ENCODE measurements around the gene PCYT1A. TPM values are rescaled to one million over a fixed set of nuclear protein-coding genes. Genes with fewer than 3 reads are reported as not detected.

Gene PCYT1A
- total RNA-seq = 65.9 and 76.7 TPM in 2 replicates

GRCh38 chr3:196287440-196288140 lies at the start of gene PCYT1A:
Gene PCYT1A, minus strand, starts transcription at chr3:196287726. Its CDS starts 17,195 bp downstream, at chr3:196270531.

DNA sequence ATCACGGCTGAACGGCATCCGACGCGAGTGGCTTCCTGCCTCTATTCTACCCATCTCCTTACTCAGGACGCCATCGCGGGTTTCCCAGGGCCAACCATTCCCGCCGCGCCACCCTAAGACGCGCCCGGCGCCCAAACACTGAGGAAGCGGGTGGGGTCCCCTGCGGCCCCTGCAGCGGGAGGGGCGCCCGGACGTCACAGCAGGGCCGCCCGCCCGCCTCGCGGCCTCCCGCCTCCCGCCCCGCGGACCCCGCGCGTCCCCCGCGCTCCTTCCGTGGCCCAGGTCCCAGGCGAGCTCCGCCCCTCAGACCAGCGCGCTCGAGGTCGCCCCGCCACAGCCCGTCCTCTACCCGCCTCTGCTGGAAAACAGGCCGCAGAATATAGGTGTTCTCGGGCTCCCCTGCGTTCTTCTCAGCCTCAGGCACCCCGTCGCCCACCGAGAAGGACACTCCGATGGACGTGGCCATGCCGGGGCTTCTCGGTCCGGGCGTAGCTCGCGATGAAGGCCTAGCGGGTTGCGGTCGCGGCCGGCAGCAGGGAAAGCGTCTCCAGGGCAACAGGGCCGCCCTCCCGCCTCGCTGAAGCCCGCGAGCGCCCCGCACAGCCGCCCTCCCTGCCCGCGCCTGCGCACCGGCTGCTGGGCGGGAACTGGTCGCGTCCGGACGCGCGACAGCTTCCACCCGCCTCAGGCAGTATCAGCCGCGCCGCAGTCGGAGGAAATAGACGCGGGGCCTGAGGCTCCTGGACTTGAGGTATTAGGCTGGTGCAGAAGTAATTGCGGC lies 30.4 kb upstream of the PCYT1A start, which contains the start of gene DYNLT2B:
DYNLT2B (minus strand) TSS at position 554 of the 781 bp plus-strand sequence; CDS start at position 466, 88 bp downstream.

DNA sequence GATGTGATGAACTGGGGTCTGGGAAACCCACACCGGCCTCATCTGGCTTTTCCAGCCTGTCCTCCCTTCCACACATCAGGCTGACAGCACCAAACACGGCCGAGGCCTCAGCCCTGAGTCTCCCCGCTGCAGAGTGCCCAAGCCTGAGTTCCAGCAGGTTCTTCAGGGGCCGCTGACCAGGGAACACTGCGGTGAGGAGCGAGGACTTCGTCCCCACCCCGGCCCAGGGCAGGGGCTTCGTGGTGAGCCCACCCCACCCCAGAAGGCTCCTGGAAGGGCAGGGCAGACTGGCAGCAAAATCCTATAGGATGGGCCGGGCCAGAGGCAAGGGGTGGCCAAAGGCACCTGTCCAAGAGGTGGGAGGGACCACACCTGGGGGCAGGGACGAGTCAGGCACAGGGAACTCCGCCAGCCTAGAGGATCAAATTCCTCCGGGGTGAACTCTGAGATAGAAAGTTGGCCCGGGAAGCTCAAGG lies 71.4 kb downstream of the PCYT1A start, which contains the start of gene SLC51A:
SLC51A (plus strand) TSS at position 446 of the 476 bp plus-strand sequence. CDS start 179 bp downstream, outside the sequence.

GRCh38 chr3:196210673-196211556 lies 76.6 kb downstream of the PCYT1A start, which contains the start of gene ZDHHC19:
Gene ZDHHC19, minus strand, starts transcription at chr3:196211400. Its CDS starts 85 bp downstream, at chr3:196211315.

Other genes with a start within 250 kb of the PCYT1A start
- gene TFRC, start 205.6 kb downstream of the PCYT1A start, total RNA-seq = 124 and 212 TPM in 2 replicates
- not detected in 2 replicates for gene ZDHHC19, start 76.3 kb downstream of the PCYT1A start, total RNA-seq
- gene SLC51A, start 71.2 kb downstream of the PCYT1A start, total RNA-seq = not detected in 2 replicates
- gene DYNLT2B, start 30.5 kb upstream of the PCYT1A start, total RNA-seq = 9.4 and 11.4 TPM in 2 replicates
- gene TM4SF19, start 50.7 kb upstream of the PCYT1A start, total RNA-seq = not detected in 2 replicates
- 13.6 and 20.1 TPM in 2 replicates for gene UBXN7, start 144.7 kb upstream of the PCYT1A start, total RNA-seq
- 28.6 and 34.2 TPM in 2 replicates for gene RNF168, start 216.0 kb upstream of the PCYT1A start, total RNA-seq
- under 0.01 TPM in 1 of 2 replicates, not detected in the other for gene SMCO1, start 227.6 kb upstream of the PCYT1A start, total RNA-seq